ENCODE measurements around the gene KCNC1. TPM values are rescaled to one million over a fixed set of nuclear protein-coding genes. Genes with fewer than 3 reads are reported as not detected.

Gene KCNC1
- total and polyA plus RNA-seq, 9 donors: 0.02 to 0.18 (median 0.03) TPM; not detected in 5

DNA sequence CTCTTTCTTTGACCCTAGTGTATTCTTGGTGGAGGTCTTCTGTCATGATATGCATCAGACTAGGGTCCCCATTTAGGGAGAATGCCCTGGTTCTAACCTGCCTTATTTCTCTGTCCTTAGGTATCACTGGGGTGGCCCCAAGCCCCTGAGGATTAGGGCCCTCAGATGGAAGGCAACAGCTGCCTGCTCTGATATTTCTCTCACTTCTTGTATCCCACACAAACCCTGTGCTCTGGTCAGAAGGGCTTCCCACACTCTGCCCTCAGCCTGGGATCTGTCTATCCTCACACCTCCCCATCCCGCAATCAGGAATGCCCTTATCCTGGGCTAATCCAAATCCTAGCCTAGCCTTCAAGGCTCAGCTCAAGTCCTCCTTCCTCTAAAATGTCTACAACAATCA lies 75.5 kb downstream of the KCNC1 start:
- Histone ChIP-seq H3K27me3 (no peaks in the 10 kb centered on the region), H3K4me1 (ENCODE audit: insufficient read depth) (no peaks in the 10 kb centered on the region), H3K4me3 (no peak overlapping the region), H3K36me3 (no peaks in the 10 kb centered on the region), H3K9me3 (no peaks in the 10 kb centered on the region), H3K27ac (no peak overlapping the region)
- 94 to 100% (median 100%) methylated on average over 1 of the region's 1 CpG for WGBS, 3 donors
- TF ChIP-seq EP300 (IDR thresholded peaks at IDR 0.05) (no peak), CTCF (IDR thresholded peaks at IDR 0.05) (no peak), POLR2A (IDR thresholded peaks at IDR 0.05) (no peak)
- no peak for DNase-seq
- intact Hi-C loops (cut with DNase I): no loop called here

GRCh38 chr11:17810746-17811145 lies 76.2 kb downstream of the KCNC1 start:
- DNase-seq: no peak
- Histone ChIP-seq H3K27me3 (no peaks in the 10 kb centered on the region), H3K4me1 (ENCODE audit: insufficient read depth) (no peaks in the 10 kb centered on the region), H3K36me3 (no peaks in the 10 kb centered on the region), H3K4me3 (no peak overlapping the region), H3K9me3 (no peaks in the 10 kb centered on the region), H3K27ac (no peak overlapping the region)
- intact Hi-C loops (cut with DNase I): no loop called here
- TF ChIP-seq EP300 (IDR thresholded peaks at IDR 0.05) (no peak), POLR2A (IDR thresholded peaks at IDR 0.05) (no peak), CTCF (IDR thresholded peaks at IDR 0.05) (no peak)
- WGBS, 3 donors: 14 to 30% (median 28%) methylated on average over 3 of the region's 3 CpGs

DNA sequence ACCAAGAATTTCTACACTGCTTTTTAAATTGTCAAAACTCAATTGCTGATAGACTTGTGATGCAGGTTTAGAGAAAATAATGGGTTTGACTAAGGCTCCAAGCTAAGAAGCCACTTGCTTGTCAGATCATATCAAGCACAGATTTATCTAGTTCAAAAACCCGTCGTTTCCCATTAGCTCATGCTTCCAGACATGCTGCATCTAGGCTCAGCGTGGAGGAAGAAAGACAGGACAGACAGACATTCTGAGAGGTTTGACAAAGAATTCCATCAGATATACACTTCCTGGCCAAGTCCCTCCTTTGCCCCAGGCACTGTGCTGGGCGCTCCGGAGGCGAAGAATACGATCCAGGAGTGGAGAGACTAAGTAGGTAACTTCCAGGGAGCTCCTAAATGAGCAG lies 76.8 kb downstream of the KCNC1 start:
- no peak for DNase-seq
- no peaks in the 10 kb centered on the region for H3K27me3 ChIP-seq
- no peak overlapping the region for H3K27ac ChIP-seq
- no peaks in the 10 kb centered on the region for H3K36me3 ChIP-seq
- 93 to 96% (median 95%) methylated on average over 7 of the region's 7 CpGs for WGBS, 3 donors
- intact Hi-C loops (cut with DNase I): no loop called here
- TF ChIP-seq EP300 (IDR thresholded peaks at IDR 0.05): no peak
- TF ChIP-seq POLR2A (IDR thresholded peaks at IDR 0.05): no peak
- no peak for TF ChIP-seq CTCF (IDR thresholded peaks at IDR 0.05)
- H3K4me3 ChIP-seq: no peak overlapping the region
- no peaks in the 10 kb centered on the region for H3K9me3 ChIP-seq
- peaks cover under 1% of the 10 kb centered on the region for H3K4me1 ChIP-seq (ENCODE audit: insufficient read depth)

DNA sequence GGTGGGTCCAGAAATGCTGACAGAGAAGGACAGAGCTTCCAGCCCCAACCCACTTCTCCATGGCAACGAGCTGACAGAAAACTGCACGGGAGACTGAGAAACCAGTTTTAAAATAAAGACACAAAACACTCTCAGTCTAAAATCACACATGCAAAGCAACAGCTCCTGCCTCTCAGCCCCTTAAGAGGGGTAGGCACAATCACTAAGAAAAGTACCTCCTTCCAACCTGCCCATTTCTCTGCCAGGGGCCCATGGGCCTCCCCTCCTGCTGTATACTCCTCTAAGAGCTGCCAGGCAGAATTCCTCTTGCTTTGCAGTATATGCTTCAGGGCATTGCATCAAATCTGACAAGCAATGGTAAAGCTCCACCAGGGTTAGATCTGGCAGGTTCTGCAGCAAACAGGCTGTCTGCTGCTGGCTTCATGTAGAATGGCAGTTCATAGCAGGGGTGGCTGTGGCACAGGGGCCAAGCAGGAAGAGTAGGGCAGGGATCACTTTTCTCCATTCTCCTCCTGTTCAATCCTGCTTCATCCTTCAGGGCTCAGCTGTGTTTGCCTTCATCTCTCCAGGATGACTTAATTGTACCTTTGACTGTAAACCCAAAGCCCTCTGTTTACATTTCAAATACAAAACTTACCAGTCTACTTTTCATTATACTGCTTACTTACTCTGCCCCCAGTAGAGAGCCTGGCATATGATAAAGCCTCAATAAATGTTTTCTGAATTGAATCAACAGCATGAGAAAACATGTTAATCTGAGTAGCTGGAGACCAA lies 77.7 kb downstream of the KCNC1 start:
- TF ChIP-seq EP300 (IDR thresholded peaks at IDR 0.05): no peak
- TF ChIP-seq CTCF (IDR thresholded peaks at IDR 0.05): no peak
- no peak for TF ChIP-seq POLR2A (IDR thresholded peaks at IDR 0.05)
- Histone ChIP-seq H3K36me3 (no peaks in the 10 kb centered on the region), H3K4me3 (no peak overlapping the region), H3K27ac (no peak overlapping the region), H3K4me1 (ENCODE audit: insufficient read depth) (peaks cover 5% of the 10 kb centered on the region), H3K9me3 (no peaks in the 10 kb centered on the region), H3K27me3 (no peaks in the 10 kb centered on the region)
- intact Hi-C loops (cut with DNase I): no loop called here
- no peak for DNase-seq
- 57 to 65% (median 61%) methylated on average over 2 of the region's 2 CpGs for WGBS, 3 donors
